ENCODE results near the gene PHLDB3. TPM values are rescaled to one million over a fixed set of nuclear protein-coding genes. Genes with fewer than 3 reads are reported as not detected.
A peak's percentile ranks its signal among the peaks of the same experiment; 100 is the strongest.

The PHLDB3 gene
- total and polyA plus RNA-seq, 2 of the 13 experiments (the other 11 are each of a cell fraction or from before 2014, with no cell fraction given): 11.3 to 14.5 TPM

GRCh38 chr19:43499042-43499441 is 5.5 kb downstream of the PHLDB3 start (continued):
- peak; percentile 64 for TF ChIP-seq SPEN (CRISPR knock-in tag; IDR thresholded peaks at IDR 0.05; ENCODE audit: low read depth)
- no peak for TF ChIP-seq FOXA1 (IDR thresholded peaks at IDR 0.05)
- TF ChIP-seq FOXA1 (CRISPR knock-in tag; IDR thresholded peaks at IDR 0.05): peak; percentile 70
- no peak for TF ChIP-seq ZNF318 (CRISPR knock-in tag; IDR thresholded peaks at IDR 0.05)
- 0 out of 2 replicates have a peak, but pooled peaks have one; percentile 44 for TF ChIP-seq MLX (CRISPR knock-in tag; IDR thresholded peaks at IDR 0.05)
- peak; percentile 98 for TF ChIP-seq ZKSCAN5 (CRISPR knock-in tag; IDR thresholded peaks at IDR 0.05)
- no peak for TF ChIP-seq JUN (CRISPR knock-in tag; IDR thresholded peaks at IDR 0.05)
- TF ChIP-seq BRD4 (CRISPR knock-in tag; IDR thresholded peaks at IDR 0.05): no peak
- no peak for TF ChIP-seq ZNF816 (CRISPR knock-in tag; IDR thresholded peaks at IDR 0.05; ENCODE audit: borderline replicate concordance)
- peak; percentile 37 for TF ChIP-seq TEAD3 (CRISPR knock-in tag; optimal IDR thresholded peaks at IDR 0.05; ENCODE audit: borderline replicate concordance)
- TF ChIP-seq TBX2 (CRISPR knock-in tag; IDR thresholded peaks at IDR 0.05; ENCODE audit: borderline replicate concordance): peak; percentile 60; the same call in 1 of the 2 replicates
- TF ChIP-seq ZNF431 (CRISPR knock-in tag; IDR thresholded peaks at IDR 0.05; ENCODE audit: borderline replicate concordance, low read depth): peak; percentile 34; the same call in 1 of the 2 replicates
- 0 out of 2 replicates have a peak, but pooled peaks have one; percentile 34 for TF ChIP-seq KLF11 (CRISPR knock-in tag; IDR thresholded peaks at IDR 0.05)
- peak in 1 of 2 experiments; percentile 54; a peak in 1 of 4 replicates for TF ChIP-seq POLR2A (IDR thresholded peaks at IDR 0.05; ENCODE audit: insufficient read depth in 1 of 2, low read depth in 2 of 2, low read length in 2 of 2)
- TF ChIP-seq ETV5 (CRISPR knock-in tag; IDR thresholded peaks at IDR 0.05; ENCODE audit: borderline replicate concordance): peak; percentile 23; the same call in 1 of the 2 replicates
- no peak for TF ChIP-seq ZNF879 (CRISPR knock-in tag; IDR thresholded peaks at IDR 0.05)
- TF ChIP-seq U2AF2 (IDR thresholded peaks at IDR 0.05; ENCODE audit: low read depth, low read length): no peak
- TF ChIP-seq ZBTB37 (CRISPR knock-in tag; IDR thresholded peaks at IDR 0.05): no peak
- no peak for TF ChIP-seq ZNF232 (CRISPR knock-in tag; IDR thresholded peaks at IDR 0.05; ENCODE audit: borderline replicate concordance)
- no peak for TF ChIP-seq ZNF446 (CRISPR knock-in tag; IDR thresholded peaks at IDR 0.05)
- TF ChIP-seq ZNF451 (CRISPR knock-in tag; IDR thresholded peaks at IDR 0.05): 0 out of 2 replicates have a peak, but pooled peaks have one; percentile 37
- TF ChIP-seq KAT8 (CRISPR knock-in tag; IDR thresholded peaks at IDR 0.05): peak; percentile 70
- TF ChIP-seq MTA1 (CRISPR knock-in tag; IDR thresholded peaks at IDR 0.05; ENCODE audit: borderline replicate concordance): 0 out of 2 replicates have a peak, but pooled peaks have one; percentile 51
